Activated B cell treated with CpG ODN at 0.5 μM for 24 hours (primary cell): ENCODE data around the gene CA9. TPM values are rescaled to one million over a fixed set of nuclear protein-coding genes. Genes with fewer than 3 reads are reported as not detected.

Experiments
- ATAC-seq: fragments of 200-7000 bp; cut with Tn5 transposase; one replicate; pipeline ENCODE4 v1.10.0; 2021; ENCODE audit warnings: low read depth, mild to moderate bottlenecking, moderate library complexity
- CTCF ChIA-PET: fragments of 350-600 bp; sonication (Branson Sonifier 250); formaldehyde crosslinking; loops from one replicate; lab custom pipeline; 2021; ENCODE audit warnings: antibody characterized with exemption; lab: Charles Lee
- POLR2A ChIA-PET: fragments of 350-600 bp; sonication (Branson Sonifier 250); formaldehyde crosslinking; loops from one replicate; lab custom pipeline; 2021; ENCODE audit warnings: antibody characterized with exemption; lab: Charles Lee
- DNase-seq: peaks from one replicate; pipeline ENCODE4 v3.0.0; 2022
- H3K27ac Mint-ChIP-seq: one replicate; pipeline ENCODE4 v1.8.0; 2020; ENCODE audit warnings: mixed read lengths
- H3K27me3 Mint-ChIP-seq: one replicate; pipeline ENCODE4 v1.8.0; 2021; ENCODE audit warnings: mixed read lengths
- H3K36me3 Mint-ChIP-seq: one replicate; pipeline ENCODE4 v1.8.0; 2021; ENCODE audit warnings: low read depth, mixed read lengths
- H3K4me1 Mint-ChIP-seq: one replicate; pipeline ENCODE4 v1.8.0; 2021; ENCODE audit warnings: mixed read lengths
- H3K4me3 Mint-ChIP-seq: one replicate; pipeline ENCODE4 v1.8.0; 2020; ENCODE audit warnings: mild to moderate bottlenecking, mixed read lengths
- H3K9me3 Mint-ChIP-seq: one replicate; pipeline ENCODE4 v1.8.0; 2020; ENCODE audit warnings: mixed read lengths
- intact Hi-C: fragments of 100-400 bp; cut with micrococcal nuclease; formaldehyde crosslinking; loops from one replicate; pipeline ENCODE4 v1.15.1; 2024
- total RNA-seq: library from RNA; stranded (reverse); gene quantifications from 2 replicates; pipeline ENCODE4 v1.2.3, GENCODE V29; 2022
- TF ChIP-seq, protein P1 (sequence below): fragments of 200-600 bp; IDR thresholded peaks from one replicate; pipeline ENCODE4 v1.8.0; 2022; ENCODE audit warnings: antibody characterized with exemption, mild to moderate bottlenecking

The CA9 gene
- total RNA-seq, 1 donor from 2014 or later: not detected

DNA sequence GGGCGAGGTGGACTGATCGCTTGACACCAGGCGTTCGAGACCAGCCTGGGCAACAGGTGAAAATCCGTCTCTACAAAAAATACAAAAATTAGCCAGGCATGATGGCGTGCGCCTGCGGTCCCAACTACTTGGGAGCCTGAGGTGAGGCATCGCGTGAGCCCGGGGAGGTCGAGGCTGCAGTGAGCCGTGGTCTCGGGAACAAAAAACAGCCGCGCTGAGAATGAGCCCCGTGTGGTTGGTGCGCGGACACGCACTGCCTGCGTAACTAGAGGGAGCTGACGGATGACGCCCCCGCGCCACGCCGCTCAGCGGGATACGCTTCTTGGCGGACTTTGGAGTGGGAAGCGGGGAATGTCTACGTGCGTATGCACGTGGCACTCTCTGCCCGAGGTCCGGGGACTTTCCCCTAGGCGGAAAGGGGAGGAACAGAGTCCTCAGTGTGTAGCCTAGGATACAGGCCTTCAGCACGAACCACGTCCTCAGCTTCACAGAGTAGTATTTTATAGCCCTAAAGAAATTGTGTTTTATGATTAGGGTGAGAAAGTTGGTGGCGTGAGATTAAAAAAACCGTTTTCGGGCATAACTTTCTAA, 16.1 kb upstream of the CA9 start, which contains the start of gene RMRP:
Gene RMRP (minus strand): TSS at position 474 of the 591 bp plus-strand sequence.
- Mint-ChIP-seq H3K9me3 (no peaks in the 10 kb centered on the region), H3K27me3 (peaks cover 5% of the 10 kb centered on the region), H3K36me3 (peaks cover 33% of the 10 kb centered on the region), H3K27ac (peak within 1 kb of the TSS; percentile 99), H3K4me3 (peak within 1 kb of the TSS; percentile 88), H3K4me1 (peaks cover 78% of the 10 kb centered on the region)
- ChIA-PET CTCF (interaction anchor here (0.9 to 12.0 kb wide), 16 partner anchors 10 to 99 kb away, joined by 3 to 127 read pairs (median 6); partner anchors contain the start of genes CD72, CREB3, GBA2 and RGP1), POLR2A (interaction anchor here (0.5 to 18.0 kb wide), 25 partner anchors 8 to 555 kb away, joined by 3 to 549 read pairs (median 4); partner anchors contain the start of genes CD72, CREB3, FAM221B and HINT2)
- peak; percentile 81 for ATAC-seq
- intact Hi-C loops: loop anchor here (1.0 to 2.0 kb wide), 12 partner anchors 8 to 669 kb away; partner anchors contain the start of genes ARHGEF39, CREB3, DNAJB5 and HINT2
- DNase-seq: peak; percentile 81
- TF ChIP-seq, protein P1, sequence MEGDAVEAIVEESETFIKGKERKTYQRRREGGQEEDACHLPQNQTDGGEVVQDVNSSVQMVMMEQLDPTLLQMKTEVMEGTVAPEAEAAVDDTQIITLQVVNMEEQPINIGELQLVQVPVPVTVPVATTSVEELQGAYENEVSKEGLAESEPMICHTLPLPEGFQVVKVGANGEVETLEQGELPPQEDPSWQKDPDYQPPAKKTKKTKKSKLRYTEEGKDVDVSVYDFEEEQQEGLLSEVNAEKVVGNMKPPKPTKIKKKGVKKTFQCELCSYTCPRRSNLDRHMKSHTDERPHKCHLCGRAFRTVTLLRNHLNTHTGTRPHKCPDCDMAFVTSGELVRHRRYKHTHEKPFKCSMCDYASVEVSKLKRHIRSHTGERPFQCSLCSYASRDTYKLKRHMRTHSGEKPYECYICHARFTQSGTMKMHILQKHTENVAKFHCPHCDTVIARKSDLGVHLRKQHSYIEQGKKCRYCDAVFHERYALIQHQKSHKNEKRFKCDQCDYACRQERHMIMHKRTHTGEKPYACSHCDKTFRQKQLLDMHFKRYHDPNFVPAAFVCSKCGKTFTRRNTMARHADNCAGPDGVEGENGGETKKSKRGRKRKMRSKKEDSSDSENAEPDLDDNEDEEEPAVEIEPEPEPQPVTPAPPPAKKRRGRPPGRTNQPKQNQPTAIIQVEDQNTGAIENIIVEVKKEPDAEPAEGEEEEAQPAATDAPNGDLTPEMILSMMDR: no peak

DNA sequence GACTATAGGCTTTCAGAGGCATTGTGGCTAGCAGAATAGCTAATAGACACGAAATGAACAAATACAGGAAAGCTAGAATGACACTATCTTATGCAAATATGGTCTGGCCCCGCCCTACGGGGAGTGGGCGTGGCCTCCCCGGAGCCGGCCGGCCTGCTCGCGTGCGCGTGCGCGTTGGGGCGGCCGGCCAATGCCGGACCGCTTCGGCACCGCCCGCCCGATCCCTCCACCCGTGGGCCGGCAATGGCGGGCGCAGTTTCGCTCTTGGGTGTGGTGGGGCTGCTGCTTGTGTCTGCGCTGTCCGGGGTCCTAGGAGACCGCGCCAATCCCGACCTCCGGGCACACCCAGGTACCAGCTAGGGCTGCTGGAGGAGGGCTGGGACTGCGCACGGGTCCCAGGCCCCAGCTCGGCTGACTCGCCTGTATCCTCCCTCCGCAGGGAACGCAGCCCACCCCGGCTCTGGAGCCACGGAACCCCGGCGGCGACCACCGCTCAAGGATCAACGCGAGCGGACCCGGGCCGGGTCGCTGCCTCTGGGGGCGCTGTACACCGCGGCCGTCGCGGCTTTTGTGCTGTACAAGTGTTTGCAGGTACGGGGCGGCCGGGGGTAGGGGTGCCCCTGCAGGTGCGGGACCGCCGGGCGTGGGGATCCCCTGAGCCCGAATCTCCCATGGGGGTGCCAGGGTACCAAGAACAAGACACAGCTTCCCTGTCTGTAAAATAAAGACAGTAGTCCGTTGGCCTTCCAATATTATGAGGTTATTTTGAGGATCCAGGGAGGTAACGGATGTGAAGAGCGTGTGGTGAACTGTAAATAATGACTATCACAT, 15.4 kb upstream of the CA9 start, which contains the start of gene CCDC107:
Gene CCDC107 (plus strand): TSS at position 156 of the 831 bp plus-strand sequence. CDS start 88 bp downstream, at position 244.
- ATAC-seq (peak; percentile 68), DNase-seq (peak; percentile 89)
- Mint-ChIP-seq H3K4me3 (peak within 1 kb of the TSS; percentile 88), H3K4me1 (peaks cover 85% of the 10 kb centered on the region), H3K36me3 (peaks cover 33% of the 10 kb centered on the region), H3K27ac (peak within 1 kb of the TSS; percentile 99), H3K9me3 (no peaks in the 10 kb centered on the region), H3K27me3 (peaks cover 5% of the 10 kb centered on the region)
- CTCF ChIA-PET: interaction anchor here (0.8 to 12.0 kb wide), 18 partner anchors 11 to 130 kb away, joined by 3 to 127 read pairs (median 6); partner anchors contain the start of genes CD72, CREB3, GBA2 and RGP1
- POLR2A ChIA-PET: interaction anchor here (0.5 to 18.0 kb wide), 26 partner anchors 8 to 555 kb away, joined by 3 to 549 read pairs (median 4); partner anchors contain the start of genes CD72, CREB3, FAM221B and HINT2
- intact Hi-C loops: loop anchor here (1.0 to 2.0 kb wide), 7 partner anchors 22 to 670 kb away; partner anchors contain the start of genes CREB3, DNAJB5, HINT2 and TLN1
- TF ChIP-seq, protein P1: peak; percentile 20

GRCh38 chr9:35658968-35659220, 14.8 kb upstream of the CA9 start:
- Mint-ChIP-seq H3K36me3 (peaks cover 33% of the 10 kb centered on the region), H3K4me3 (peak overlapping the region; percentile 88), H3K27me3 (peaks cover 5% of the 10 kb centered on the region), H3K4me1 (peaks cover 83% of the 10 kb centered on the region), H3K27ac (peak overlapping the region; percentile 99), H3K9me3 (no peaks in the 10 kb centered on the region)
- intact Hi-C loops: loop anchor here (1.0 to 2.0 kb wide), 8 partner anchors 22 to 670 kb away; partner anchors contain the start of genes CREB3, DNAJB5, HINT2 and TLN1
- DNase-seq (no peak), ATAC-seq (no peak)
- CTCF ChIA-PET: interaction anchor here (0.6 to 12.0 kb wide), 16 partner anchors 11 to 130 kb away, joined by 3 to 127 read pairs (median 5); partner anchors contain the start of genes CD72, GBA2, RGP1 and TESK1
- POLR2A ChIA-PET: interaction anchor here (1.0 to 18.0 kb wide), 13 partner anchors 12 to 556 kb away, joined by 3 to 549 read pairs (median 12); partner anchors contain the start of genes CD72, CREB3, STOML2 and TESK1
- TF ChIP-seq, protein P1: no peak

- Mint-ChIP-seq H3K27me3 (peaks cover 5% of the 10 kb centered on the region), H3K4me1 (peaks cover 78% of the 10 kb centered on the region), H3K4me3 (peak overlapping the region; percentile 88), H3K9me3 (no peaks in the 10 kb centered on the region), H3K27ac (peak overlapping the region; percentile 99), H3K36me3 (peaks cover 33% of the 10 kb centered on the region)
- intact Hi-C loops: loop anchor here (1.0 to 2.0 kb wide), 3 partner anchors 21 to 671 kb away; partner anchors contain the start of gene DNAJB5
- TF ChIP-seq, protein P1: no peak
- no peak for DNase-seq
- CTCF ChIA-PET: interaction anchor here (0.6 to 12.0 kb wide), 15 partner anchors 11 to 129 kb away, joined by 3 to 127 read pairs (median 6); partner anchors contain the start of genes CD72 and TESK1
- POLR2A ChIA-PET: interaction anchor here (1.0 to 18.0 kb wide), 8 partner anchors 13 to 97 kb away, joined by 3 to 549 read pairs (median 30); partner anchors contain the start of genes CD72, CREB3, TESK1 and TLN1
- no peak for ATAC-seq
These were observed 14.4 kb upstream of the CA9 start for GRCh38 chr9:35659340-35659739.
